Measurements from ENCODE around the gene BRD3OS. TPM values are rescaled to one million over a fixed set of nuclear protein-coding genes. Genes with fewer than 3 reads are reported as not detected.
A peak's percentile ranks its signal among the peaks of the same experiment; 100 is the strongest.

BRD3OS gene
- total and polyA plus RNA-seq, 2 of the 4 experiments (the other 2 are of a cell fraction), result 15.8 to 20.7 TPM

- Histone ChIP-seq H2BK5ac (ENCODE audit: low read depth, low read length, poor library complexity, severe bottlenecking) (no peak overlapping the region), H2AFZ (replicated peaks; ENCODE audit: low read length, poor library complexity) (no peak overlapping the region), H3K18ac (ENCODE audit: low read depth, low read length) (no peak overlapping the region), H3K27me3 (ENCODE audit: control insufficient read depth, insufficient read depth, low read length) (no peaks in the 10 kb centered on the region), H4K20me1 (ENCODE audit: insufficient read depth, low read length) (peaks cover 64% of the 10 kb centered on the region), H4K8ac (ENCODE audit: low read depth in 2 of 2, low read length in 2 of 2) (no peak overlapping the region), H3K36me3 (ENCODE audit: control insufficient read depth, insufficient read depth, low read length) (peaks cover 26% of the 10 kb centered on the region), H4K5ac (ENCODE audit: low read depth, low read length) (no peak overlapping the region), H2BK120ac (ENCODE audit: low read depth, low read length) (no peak overlapping the region), H3K56ac (ENCODE audit: extremely low read depth, insufficient read depth, low read length) (no peak overlapping the region), H2BK15ac (ENCODE audit: low read depth, low read length) (no peak overlapping the region), H3K4me1 (ENCODE audit: control insufficient read depth, insufficient read depth, low read length) (peaks cover 15% of the 10 kb centered on the region), H3K9ac (ENCODE audit: low read depth, low read length) (no peak overlapping the region), H3K4ac (ENCODE audit: low read depth, low read length) (peak overlapping the region; percentile 21; the same call in 1 of the 2 replicates), H3K23ac (ENCODE audit: low read depth, low read length) (no peak overlapping the region), H3K14ac (replicated peaks; ENCODE audit: low read depth, low read length) (no peak overlapping the region), H3K9me1 (ENCODE audit: insufficient read depth, low read length) (peaks cover 7% of the 10 kb centered on the region; the same call in 1 of the 2 replicates), H3K9me3 (ENCODE audit: control insufficient read depth, insufficient read depth, low read length) (no peaks in the 10 kb centered on the region), H4K91ac (ENCODE audit: insufficient read depth, low read depth, low read length) (no peak overlapping the region), H2AK9ac (replicated peaks; ENCODE audit: low read depth, low read length, poor library complexity) (no peak overlapping the region), H3K4me3 (ENCODE audit: insufficient read depth, low read depth, low read length) (no peak overlapping the region), H3K27ac (ENCODE audit: insufficient read depth, low read length) (no peak overlapping the region), H3K79me1 (ENCODE audit: low read depth in 1 of 2, low read length in 2 of 2) (peaks cover 29 to 65% of the 10 kb centered on the region in 2 experiments), H2AK5ac (ENCODE audit: low read depth, low read length) (no peak overlapping the region), H3K4me2 (ENCODE audit: low read depth, low read length) (no peak overlapping the region), H2BK20ac (ENCODE audit: low read depth, low read length) (no peak overlapping the region)
- TF ChIP-seq CTCF (conservative IDR thresholded peaks at IDR 0.05; ENCODE audit: low read depth, low read length) (no peak), MAZ (IDR thresholded peaks at IDR 0.05; ENCODE audit: borderline replicate concordance, low read depth, low read length) (no peak), MAFK (IDR thresholded peaks at IDR 0.05; ENCODE audit: low read depth, low read length) (no peak), CHD1 (IDR thresholded peaks at IDR 0.05; ENCODE audit: low read depth, low read length) (no peak), USF2 (IDR thresholded peaks at IDR 0.05; ENCODE audit: low read depth, low read length) (no peak), BHLHE40 (IDR thresholded peaks at IDR 0.05; ENCODE audit: low read depth, low read length) (no peak), RFX5 (IDR thresholded peaks at IDR 0.05; ENCODE audit: low read depth, low read length) (no peak), RAD21 (IDR thresholded peaks at IDR 0.05; ENCODE audit: low read length) (no peak), MXI1 (IDR thresholded peaks at IDR 0.05; ENCODE audit: borderline replicate concordance, low read depth, low read length) (no peak), POLR2A (IDR thresholded peaks at IDR 0.05; ENCODE audit: low read depth, low read length) (no peak)
- intact Hi-C loops (cut with micrococcal nuclease), result no loop called here
- BruUV-seq (replicated peaks), result no TSS peak
- ChIA-PET CTCF (no interaction called here), POLR2A (ENCODE audit: unreplicated experiment) (no interaction called here)
- DNase-seq, result no peak
- WGBS, 2 experiments (ENCODE audit: extremely low coverage in 2 of 2, insufficient read length in 1 of 2), result 91% methylated on average over 19 of the region's 28 CpGs; no CpG with 5 or more reads in 1 of the 2 experiments
- in situ Hi-C loops (cut with MboI; ENCODE audit: low sequenced_read_pairs), result no loop called here
- dilution Hi-C loops (cut with HindIII; ENCODE audit: low sequenced_read_pairs, unreplicated experiment), result no loop called here
- ATAC-seq (ENCODE audit: low read depth), result peak; percentile 5; the same call in 1 of the 2 replicates
Measured at GRCh38 chr9:134054891-134055811, 29.9 kb downstream of the BRD3OS start.
